ENCODE measurements around the gene GNAZ. TPM values are rescaled to one million over a fixed set of nuclear protein-coding genes. Genes with fewer than 3 reads are reported as not detected.

The GNAZ gene
- polyA plus RNA-seq, 3 donors from 2014 or later = 0.50 to 0.96 TPM; not detected in 1

DNA sequence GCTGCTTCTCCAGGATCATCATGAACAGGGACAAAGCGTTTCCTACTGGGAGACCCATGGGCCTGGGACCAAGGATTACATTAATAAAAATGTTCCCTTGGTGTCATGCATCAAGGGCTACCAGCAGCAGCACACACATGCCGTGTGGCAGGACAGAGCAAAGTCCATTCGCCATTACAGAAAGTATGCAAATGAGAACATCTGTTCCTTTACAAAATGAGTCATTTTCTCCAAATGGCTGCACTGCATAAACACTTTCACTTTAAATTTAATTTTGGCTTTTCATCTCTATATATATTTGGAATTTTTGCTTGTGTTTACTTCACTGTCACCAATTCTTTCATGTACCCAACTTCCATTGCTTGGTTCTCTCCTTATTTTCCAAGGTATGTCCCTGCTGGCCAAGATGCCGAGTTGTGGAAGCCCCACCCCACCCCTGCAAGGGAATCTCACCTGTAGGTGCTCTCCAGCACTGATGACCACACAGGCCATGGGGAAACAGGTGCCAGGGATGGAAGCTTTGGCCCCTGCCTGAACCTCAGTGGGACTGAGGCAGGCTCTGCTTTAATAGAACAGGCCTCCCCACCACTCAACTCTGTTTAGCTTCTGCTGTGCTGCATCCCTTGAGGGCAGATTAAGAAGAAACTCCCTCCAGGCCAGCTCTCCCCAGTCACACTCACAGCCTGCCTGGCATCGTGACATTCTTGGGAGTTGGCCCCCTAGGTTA lies 15.6 kb upstream of the GNAZ start:
- Mint-ChIP-seq H3K9me3 (peaks cover 0 to 3% (median under 1%) of the 10 kb centered on the region in 6 donors), H3K36me3 (peaks cover 0 to 6% (median 0%) of the 10 kb centered on the region in 3 donors), H3K27me3 (ENCODE audit: low read depth in 3 of 3) (peaks cover 2 to 5% (median 2%) of the 10 kb centered on the region in 3 donors), H3K27ac (no peak overlapping the region), H3K4me1 (no peaks in the 10 kb centered on the region), H3K4me3 (no peak overlapping the region)
- DNase-seq = no peak

DNA sequence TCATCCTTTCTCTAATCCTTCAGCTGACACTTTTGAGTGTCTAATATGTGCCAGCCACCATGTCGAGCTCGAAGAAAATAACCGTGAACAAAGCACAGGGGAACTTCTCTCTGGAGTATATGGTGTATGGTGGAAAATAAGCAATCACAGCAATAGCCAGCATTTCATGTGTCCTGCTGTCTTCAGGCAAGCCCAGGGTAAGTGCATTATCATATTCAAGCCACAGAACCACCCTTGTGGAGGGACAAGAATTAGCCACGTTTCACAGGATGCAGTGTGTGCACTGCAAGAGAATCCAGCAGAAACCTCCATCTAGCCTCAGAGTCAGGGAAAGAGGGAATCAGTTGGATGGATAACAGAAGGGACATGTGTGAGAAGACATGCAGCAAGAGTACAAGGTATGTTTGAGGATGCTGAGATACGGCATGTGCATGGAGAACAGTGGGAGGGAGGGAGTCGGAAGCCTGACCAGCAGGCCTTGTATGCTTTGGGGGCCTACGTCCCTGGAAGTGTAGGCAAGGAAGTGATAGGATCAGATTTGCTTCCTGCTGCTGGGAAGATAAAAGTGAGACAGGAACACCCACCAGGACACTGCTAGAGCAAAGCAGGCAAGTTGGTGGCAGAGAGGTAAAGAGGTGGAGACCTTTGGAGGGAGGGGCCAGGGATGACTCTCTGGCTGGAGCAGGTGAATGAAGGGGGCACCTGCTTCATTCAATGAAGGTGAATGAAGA lies 14.7 kb upstream of the GNAZ start:
- Mint-ChIP-seq H3K4me3 (no peak overlapping the region), H3K36me3 (peaks cover 0 to 6% (median 0%) of the 10 kb centered on the region in 3 donors), H3K4me1 (no peaks in the 10 kb centered on the region), H3K27me3 (ENCODE audit: low read depth in 3 of 3) (peaks cover 2 to 3% (median 2%) of the 10 kb centered on the region in 3 donors), H3K9me3 (peaks cover 0 to 3% (median under 1%) of the 10 kb centered on the region in 6 donors), H3K27ac (no peak overlapping the region)
- DNase-seq = no peak

DNA sequence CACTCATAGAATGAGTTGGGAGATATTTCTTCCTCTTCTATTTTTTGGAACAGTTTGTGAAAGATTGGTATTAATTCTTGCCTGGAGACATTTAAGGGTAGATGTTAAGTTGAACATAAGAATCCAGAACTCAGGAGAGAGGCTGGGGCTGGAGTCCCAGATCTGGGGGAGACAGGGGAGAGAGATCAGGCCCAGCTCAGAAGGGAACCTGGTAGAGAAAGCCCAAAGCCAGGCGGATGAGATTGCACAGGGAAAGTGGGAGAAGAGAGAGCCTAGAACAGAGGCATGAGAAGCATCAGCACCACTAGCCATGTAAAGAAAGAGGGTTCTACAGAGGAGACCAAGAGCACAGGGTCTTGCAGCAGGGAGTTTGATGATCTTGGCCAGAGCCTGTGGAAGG lies 13.0 kb upstream of the GNAZ start:
- no peak overlapping the region for H3K27ac Mint-ChIP-seq
- H3K36me3 Mint-ChIP-seq = peaks cover 0 to 6% (median 0%) of the 10 kb centered on the region in 3 donors
- H3K9me3 Mint-ChIP-seq = peaks cover 0 to 3% (median under 1%) of the 10 kb centered on the region in 6 donors
- no peak overlapping the region for H3K4me3 Mint-ChIP-seq
- peaks cover 2 to 3% (median 2%) of the 10 kb centered on the region in 3 donors for H3K27me3 Mint-ChIP-seq (ENCODE audit: low read depth in 3 of 3)
- no peaks in the 10 kb centered on the region for H3K4me1 Mint-ChIP-seq
- DNase-seq = no peak

DNA sequence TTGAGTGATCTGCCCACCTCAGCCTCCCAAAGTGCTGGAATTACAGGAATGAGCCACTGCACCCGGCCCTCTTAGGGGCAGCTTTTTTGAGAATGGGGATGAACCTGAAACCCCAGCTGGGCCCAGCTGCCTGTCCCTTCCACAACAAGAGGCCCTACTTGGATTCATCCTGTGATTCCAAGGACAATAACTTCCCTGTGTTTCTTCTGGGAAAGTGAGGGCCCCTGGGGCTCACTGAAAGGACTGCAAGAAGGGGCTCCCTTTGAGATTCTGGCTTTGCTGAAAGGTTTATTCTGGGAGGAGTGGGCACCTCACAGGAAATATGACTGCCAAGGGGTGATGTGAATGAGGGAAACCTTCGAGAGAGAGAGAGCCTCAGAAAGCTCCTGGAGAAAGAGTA lies 12.3 kb upstream of the GNAZ start:
- Mint-ChIP-seq H3K9me3 (peaks cover 0 to 3% (median under 1%) of the 10 kb centered on the region in 6 donors), H3K36me3 (peaks cover 0 to 6% (median 0%) of the 10 kb centered on the region in 3 donors), H3K27ac (no peak overlapping the region), H3K4me3 (no peak overlapping the region), H3K27me3 (ENCODE audit: low read depth in 3 of 3) (peaks cover 2 to 3% (median 2%) of the 10 kb centered on the region in 3 donors), H3K4me1 (no peaks in the 10 kb centered on the region)
- DNase-seq = no peak

DNA sequence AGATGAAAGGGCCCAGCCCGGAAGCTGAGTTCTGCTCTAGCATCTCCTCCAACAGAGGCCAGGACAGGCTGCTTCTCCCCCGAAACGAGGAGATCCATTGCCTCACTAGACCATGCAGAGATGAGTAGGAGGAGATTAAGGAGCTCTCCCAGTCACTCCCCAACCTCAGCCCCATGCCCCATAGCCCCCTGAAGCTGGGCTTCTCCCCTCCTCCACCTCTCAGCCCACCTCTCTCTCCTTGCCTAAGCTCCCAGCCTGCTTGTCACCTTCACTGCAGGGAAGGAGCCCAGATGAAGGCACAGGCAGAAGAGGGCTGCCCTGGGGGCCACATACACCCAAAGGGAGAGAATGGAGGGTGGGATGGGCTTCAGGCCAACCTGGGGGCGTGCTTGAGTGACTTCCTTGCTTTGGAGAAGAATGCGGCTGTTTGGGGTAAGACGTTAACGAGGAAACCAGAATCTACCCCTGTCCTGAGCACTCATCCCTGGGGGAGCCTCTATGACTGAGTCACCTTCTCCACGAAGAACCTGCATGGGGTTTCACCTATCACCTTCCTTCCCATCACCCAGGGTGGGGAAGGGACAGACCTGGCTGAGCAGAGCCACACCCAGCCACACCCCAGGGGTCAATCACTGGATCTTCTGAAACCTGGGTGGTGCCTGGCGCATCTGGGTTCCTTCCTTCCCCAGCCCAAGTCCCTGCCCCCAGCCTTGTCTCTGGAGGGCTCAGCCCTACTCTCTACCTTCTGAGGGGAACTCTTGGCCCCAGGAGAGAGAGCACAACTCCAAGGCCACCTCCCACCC lies 11.6 kb upstream of the GNAZ start:
- no peak overlapping the region for H3K4me3 Mint-ChIP-seq
- no peak overlapping the region for H3K27ac Mint-ChIP-seq
- no peak for DNase-seq
- peaks cover 0 to 3% (median under 1%) of the 10 kb centered on the region in 6 donors for H3K9me3 Mint-ChIP-seq
- no peaks in the 10 kb centered on the region for H3K4me1 Mint-ChIP-seq
- H3K36me3 Mint-ChIP-seq = peaks cover 0 to 6% (median 0%) of the 10 kb centered on the region in 3 donors
- peaks cover 0 to 2% (median 2%) of the 10 kb centered on the region in 3 donors for H3K27me3 Mint-ChIP-seq (ENCODE audit: low read depth in 3 of 3)

DNA sequence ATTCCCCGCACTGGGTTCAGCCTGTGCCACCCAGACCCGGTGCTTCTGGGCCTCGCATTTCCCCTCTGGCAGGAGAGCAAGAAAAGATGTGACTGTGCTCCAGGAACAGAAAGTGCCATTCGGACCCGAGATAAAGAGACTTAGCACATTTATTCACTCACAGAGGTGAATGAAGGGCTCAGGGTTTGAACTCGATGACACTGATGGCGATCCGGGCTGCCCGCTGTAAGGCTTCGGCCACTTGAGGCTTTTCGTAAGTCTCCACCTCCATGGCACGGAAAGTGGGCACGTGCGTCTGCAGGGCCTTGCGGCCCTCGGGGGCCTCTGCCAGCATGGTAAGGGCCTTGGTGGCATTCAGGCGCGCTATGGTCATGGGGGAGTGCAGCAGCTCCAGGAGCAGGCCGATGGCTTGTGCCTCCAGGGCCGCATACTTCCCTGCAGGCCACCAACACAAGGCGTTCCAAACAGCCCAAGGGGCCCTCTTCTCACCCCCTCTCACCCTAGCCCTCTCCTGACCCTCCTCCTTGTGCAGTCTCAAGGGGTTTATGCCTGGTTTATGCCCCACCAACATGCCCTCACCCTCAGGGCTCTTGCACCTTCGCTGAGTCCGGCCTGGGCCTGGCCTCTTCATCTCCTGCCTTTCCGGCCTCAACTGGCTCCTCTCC lies 10.9 kb upstream of the GNAZ start:
- Mint-ChIP-seq H3K27ac (no peak overlapping the region), H3K4me3 (no peak overlapping the region), H3K27me3 (ENCODE audit: low read depth in 3 of 3) (peaks cover 0 to 2% (median 0%) of the 10 kb centered on the region in 3 donors), H3K36me3 (peaks cover 0 to 6% (median 0%) of the 10 kb centered on the region in 3 donors), H3K9me3 (peaks cover 0 to 3% (median under 1%) of the 10 kb centered on the region in 6 donors), H3K4me1 (no peaks in the 10 kb centered on the region)
- DNase-seq = no peak

DNA sequence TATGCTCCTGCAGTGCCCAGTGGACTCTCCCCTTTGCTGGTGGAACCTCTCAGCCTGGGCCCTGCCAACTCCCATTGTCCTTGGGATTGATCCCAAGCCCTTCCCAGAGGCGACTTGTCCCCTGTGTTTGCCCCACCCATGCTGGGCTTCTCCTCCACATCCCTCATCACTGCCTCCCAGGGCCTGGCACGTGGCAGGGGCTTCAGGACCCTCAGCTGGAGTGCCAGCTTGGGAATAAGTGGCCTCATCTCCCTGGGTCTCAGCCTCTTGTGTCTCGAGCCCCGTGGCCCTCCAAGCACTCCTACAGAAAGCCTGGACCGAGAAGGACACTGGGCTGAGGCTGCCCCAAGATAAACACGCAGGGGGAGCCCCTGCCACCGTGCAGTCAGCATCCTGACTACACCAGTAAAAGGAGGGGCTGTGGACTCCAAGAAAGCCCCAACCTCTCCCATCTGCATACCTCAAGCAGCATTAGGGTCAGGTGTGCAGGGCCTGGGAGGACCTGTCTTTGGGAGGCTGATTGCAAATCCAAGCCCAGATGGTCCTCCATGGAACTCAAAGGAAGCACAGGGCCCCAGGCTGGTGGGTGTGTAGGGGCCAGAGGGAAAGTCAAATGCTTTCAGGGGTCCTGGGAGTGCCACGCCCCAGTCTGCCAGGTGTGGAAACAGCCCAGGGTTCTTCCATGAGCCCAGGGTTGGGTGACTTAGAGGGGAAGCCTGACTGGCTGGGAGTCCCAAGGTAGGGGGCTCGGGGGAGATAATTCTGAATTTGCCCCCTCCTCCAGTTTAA lies 9.5 kb upstream of the GNAZ start:
- Mint-ChIP-seq H3K9me3 (peaks cover 0 to 3% (median under 1%) of the 10 kb centered on the region in 6 donors), H3K4me1 (no peaks in the 10 kb centered on the region), H3K27me3 (ENCODE audit: low read depth in 3 of 3) (peaks cover 0 to 2% (median 2%) of the 10 kb centered on the region in 3 donors), H3K36me3 (peaks cover 0 to 2% (median 0%) of the 10 kb centered on the region in 3 donors), H3K4me3 (no peak overlapping the region), H3K27ac (no peak overlapping the region)
- no peak for DNase-seq

DNA sequence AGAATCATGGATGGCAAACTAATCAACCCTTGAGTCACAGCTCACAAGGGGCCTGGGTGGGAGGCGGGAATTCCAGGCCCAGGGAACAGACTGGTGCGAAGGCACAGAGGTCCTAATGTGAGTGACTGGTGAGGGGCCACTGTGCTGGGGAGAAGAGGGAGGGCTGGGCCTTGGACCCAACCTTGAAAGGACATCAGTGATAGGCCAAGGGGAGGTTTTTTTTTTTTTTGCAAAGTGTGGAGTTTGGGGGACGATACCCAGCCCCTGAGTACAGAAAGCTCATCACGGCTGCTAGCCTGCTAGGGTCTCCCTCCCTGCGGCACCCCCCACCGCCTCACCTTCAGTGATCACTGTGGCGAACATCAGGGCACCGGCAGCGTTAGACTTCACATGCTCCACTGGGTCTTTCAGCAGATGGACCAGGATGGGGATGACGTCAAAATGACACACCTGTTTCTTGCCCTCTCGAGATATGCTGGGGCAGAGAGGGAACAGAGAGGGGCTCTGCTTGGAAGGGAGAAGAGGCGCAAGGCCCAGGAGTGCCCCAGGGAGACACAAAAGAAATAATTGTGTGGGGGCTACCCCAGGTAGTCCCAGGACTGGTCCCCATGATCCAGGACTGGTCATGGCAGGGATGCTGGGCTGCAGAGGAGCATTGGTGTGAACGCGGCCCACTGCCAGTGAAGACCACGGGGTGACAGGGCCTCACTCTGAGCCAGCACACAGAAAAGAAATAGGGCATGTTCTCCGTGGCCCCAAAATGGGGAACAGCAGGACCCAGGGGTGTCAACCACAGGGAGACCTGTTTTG lies 8.6 kb upstream of the GNAZ start:
- H3K27ac Mint-ChIP-seq = no peak overlapping the region
- peaks cover 0 to 3% (median 2%) of the 10 kb centered on the region in 3 donors for H3K27me3 Mint-ChIP-seq (ENCODE audit: low read depth in 3 of 3)
- no peaks in the 10 kb centered on the region for H3K4me1 Mint-ChIP-seq
- H3K36me3 Mint-ChIP-seq = no peaks in the 10 kb centered on the region
- H3K9me3 Mint-ChIP-seq = peaks cover 0 to 3% (median 0%) of the 10 kb centered on the region in 6 donors
- no peak for DNase-seq
- no peak overlapping the region for H3K4me3 Mint-ChIP-seq

DNA sequence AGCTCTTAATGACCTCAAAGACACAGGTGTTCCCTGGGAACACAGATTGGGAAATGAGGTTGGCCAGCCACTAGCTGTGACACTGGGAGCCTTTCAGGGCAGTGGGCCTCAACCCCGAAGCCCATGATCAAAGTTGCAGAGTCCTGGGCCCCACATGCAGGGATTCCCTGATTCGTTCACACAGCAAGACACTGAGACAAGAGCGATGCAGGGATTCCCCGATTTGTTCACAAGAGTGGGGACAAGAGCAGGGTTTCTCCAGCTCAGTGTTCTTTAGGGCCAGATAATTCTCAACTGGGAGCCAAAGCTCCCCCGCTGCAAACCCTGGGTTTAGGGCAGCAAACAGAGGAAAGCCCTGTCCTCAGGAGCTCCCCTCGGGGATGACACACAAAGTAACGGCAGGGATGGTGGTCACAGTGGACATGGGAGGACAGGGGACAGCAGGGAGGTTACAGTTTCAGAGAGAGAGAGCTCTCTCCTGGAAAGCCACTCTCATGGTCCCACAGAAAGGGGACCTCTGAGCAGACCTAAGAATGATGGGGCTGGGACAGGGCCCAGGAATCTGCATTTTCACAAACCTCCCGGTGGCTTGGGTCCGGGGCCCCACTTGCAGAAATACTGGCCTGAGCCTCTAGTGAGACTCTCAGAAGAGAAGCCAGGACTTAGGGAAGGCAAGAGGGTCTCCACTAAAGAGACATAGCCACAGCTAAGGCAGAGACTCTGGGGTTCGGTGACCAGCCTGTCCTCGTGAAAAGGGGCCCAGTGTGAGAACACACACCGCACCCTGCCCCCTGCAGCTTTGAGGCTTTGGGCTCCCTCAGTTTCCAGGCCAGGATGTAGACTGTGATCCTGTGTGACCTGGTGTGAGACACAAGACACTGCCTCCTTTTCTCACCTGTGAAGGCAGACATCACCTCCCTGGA lies 7.4 kb upstream of the GNAZ start:
- H3K4me3 Mint-ChIP-seq = no peak overlapping the region
- H3K27ac Mint-ChIP-seq = no peak overlapping the region
- peaks cover 0 to 6% (median 2%) of the 10 kb centered on the region in 3 donors for H3K27me3 Mint-ChIP-seq (ENCODE audit: low read depth in 3 of 3)
- no peaks in the 10 kb centered on the region for H3K36me3 Mint-ChIP-seq
- H3K4me1 Mint-ChIP-seq = peaks cover 0 to 1% of the 10 kb centered on the region in 2 donors
- no peak for DNase-seq
- peaks cover 0 to 2% (median 0%) of the 10 kb centered on the region in 6 donors for H3K9me3 Mint-ChIP-seq

DNA sequence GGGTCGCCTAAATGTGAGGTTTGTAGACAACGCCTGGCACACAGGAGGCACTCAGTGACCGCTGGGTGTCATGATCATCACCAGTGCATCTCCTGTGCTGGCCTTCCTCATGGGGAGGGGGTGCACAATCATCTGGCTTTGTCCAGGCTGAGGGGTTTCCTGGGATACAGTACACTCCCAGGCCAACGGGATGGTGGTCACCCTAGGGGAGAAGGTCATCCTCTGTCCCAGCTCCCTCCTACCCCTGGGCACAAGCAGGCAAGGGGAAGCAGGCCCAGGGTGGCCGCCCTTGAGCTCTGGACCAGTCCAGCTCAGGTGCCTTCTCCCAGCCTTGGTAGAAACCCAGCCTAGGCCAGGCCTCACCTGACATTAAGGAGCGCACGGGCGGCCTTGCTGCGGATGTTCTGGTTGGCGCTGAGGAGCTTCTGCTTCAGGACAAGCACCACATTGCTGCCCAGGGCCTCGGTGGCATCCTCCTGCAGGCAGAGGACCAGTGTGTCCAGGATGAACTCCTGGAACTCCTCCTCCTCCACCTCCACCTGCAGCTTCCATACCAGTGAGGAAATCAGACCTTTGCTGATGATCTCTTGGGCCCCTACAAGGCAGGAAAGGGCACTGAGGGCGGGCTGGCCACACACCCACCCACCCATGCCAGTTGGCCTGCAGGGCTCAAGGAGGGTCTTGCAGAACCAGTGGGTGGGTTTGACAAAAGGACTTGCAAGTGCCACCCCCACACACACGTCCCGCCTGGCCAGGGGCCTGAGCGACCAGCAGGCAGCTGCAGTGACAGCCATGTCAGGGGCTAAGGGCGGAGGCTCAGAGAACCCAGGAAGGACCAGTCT lies 6.6 kb upstream of the GNAZ start:
- Mint-ChIP-seq H3K27ac (no peak overlapping the region), H3K36me3 (no peaks in the 10 kb centered on the region), H3K9me3 (no peaks in the 10 kb centered on the region), H3K4me1 (peaks cover 0 to 1% of the 10 kb centered on the region in 2 donors), H3K4me3 (no peak overlapping the region), H3K27me3 (ENCODE audit: low read depth in 3 of 3) (peaks cover 0 to 7% (median 6%) of the 10 kb centered on the region in 3 donors)
- DNase-seq = no peak

All from immature natural killer cell (primary cell).